Stimulated activated CD4-positive, alpha-beta T cell treated with anti-CD3 and anti-CD28 coated beads, Interleukin-15, amount 100 ng/mL, for 48 hours (primary cell): ENCODE data around the gene LHB.

ENCODE experiments used
- DNase-seq, 2 donors: peaks; one replicate each; pipeline ENCODE4 v3.0.0-alpha.2; 2020; ENCODE audit warnings: low read depth in 2 of 2

Gene LHB

DNA sequence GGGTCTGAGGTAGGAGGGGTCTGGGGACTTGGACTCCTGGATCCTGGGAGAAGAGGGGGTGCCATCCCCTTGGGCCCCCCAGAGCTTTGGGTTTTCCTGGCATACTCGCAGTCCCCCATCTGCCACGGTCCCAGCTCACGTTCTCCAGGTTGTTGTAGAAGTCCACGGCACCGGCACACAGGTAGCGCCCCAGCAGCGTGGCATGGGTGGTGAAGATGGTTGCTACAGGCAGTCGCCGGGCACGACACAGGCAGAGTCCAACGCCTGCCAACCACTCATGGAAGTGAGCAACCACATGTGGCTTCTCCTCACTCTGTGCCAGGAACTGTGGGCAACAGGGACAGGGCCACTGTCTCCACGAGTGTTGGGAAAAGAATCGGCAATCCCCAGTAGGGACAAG is 31.2 kb downstream of the LHB start:
- no peak for DNase-seq

DNA sequence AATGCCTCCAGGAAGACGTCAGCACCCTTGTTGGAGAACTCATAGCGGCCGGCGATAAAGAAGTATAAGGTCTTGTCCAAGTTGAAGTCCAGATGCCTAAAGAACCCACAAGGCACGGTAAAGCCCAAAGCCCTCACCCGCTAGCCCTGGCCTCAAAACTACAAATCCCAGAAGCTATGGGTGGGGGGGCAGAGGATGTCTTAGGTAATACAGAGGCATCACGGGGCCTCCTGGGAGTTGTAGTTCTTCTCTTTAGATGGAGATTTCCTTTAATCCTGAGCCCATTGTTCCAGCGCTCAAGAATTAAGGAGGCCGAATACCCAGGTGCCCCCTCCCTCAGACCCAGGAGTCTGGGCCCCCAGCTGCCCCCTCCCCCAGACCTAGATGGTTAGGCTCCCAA is 34.6 kb downstream of the LHB start:
- no peak for DNase-seq

DNA sequence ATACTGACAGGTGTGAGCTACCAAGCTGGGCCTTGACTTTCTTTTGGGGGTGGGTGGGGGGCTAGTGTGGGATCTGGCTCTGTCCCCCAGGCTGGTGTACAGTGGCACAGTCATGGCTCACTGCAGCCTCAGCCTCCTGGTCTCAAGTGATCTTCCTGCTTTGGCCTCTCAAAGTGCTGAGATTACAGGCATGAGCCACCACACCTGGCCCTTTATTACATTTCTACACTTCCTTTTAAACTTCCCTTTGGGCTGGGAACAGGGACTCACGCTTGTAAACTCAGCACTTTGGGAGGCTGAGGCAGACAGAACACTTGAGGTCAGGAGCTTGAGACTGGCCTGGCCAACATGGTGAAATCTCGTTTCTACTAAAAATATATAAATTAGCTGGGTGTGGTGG is 39.8 kb downstream of the LHB start:
- DNase-seq: no peak

DNA sequence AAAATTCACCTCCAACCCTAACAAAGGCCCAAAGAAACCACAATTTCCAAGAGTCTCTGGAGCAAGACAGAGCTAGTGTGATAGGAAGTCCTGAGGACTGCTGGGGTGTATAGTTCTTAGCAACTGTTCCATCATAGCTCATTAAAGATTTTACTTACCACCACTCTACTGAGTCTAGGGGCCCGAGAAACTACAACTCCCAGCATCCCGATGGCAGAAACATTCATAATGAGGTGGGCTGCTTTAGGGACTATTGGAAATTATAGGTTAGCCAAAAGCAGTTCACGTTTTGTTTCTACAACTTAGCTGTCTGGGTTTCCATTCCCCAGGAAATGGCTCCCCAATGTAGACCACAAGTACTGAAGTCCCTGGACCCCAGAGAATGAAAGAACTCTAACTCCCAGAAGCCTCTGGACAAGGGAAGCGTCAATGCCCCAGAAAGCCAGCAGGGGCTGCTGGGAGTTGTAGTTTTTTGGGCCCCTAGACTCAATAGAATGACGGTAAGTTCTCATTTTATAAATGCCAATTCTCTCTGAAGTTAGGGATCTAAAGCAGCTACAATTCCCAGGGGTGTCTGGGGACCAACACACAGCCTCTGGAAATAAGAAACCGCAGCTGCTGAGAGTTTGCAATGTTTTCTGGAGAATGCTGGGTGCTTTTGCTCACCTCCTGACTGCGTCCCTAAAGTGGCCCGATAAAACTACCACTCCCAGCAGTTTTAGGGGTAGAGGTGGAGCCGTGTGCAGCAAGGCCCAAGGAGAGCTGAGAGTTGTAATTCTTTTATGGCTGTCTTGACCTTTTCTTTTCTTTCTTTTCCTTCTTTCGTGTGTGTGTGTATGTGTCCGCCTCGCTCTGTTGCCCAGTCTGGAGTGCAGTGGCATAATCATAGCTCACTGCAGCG is 40.7 kb downstream of the LHB start:
- no peak for DNase-seq

DNA sequence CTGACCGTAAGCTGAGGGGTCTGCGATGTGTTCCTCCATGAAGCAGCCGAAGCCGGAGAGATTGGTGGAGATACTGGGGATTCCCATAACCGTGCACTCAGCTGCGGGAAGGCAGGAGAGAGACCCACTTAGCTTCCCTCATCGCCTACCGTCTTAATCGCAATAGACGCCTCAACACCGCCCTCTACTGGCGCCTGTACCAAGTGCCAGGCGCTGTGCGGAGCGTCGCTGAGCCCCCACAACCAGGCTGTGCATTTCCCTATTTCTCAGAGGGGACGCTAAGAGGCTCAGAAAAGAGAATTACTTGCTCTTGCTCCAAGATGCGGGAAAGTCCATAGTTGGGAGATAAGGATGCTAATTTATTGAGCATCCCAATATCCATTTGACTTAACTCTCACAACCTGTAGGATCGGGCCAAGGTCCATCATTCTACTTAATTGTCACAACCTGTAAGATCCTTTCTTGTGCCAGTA is 45.9 kb downstream of the LHB start:
- peak; percentile 54 to 76 for DNase-seq

DNA sequence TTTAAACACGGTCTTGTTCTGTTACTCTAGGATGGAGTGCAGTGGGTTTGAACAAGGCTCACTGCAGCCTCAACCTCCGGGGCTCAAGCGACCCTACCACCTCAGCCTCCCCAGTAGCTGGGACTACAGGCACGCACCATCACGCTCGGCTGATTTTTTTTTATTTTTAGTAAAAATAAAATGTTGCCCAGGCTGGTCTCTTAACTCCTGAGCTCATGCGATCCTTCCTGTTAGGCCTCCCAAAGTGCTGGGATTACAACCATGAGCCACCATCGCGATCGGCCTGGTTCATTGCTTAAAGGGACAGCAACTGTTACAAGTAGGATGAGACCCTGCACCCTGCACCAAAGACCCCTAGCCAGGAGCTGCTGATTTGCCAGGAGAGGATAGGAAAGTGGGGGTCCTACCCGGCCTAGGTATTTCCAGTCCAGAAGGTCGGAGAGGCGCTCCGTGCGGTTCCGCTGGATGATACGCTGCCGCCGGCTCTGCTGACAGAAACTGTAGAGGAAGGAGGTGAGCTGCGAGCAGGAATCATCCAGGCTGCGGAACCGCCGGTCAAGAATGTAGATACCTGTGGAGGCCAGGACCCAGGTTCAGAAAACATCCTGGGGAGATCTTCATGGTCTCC is 46.6 kb downstream of the LHB start:
- no peak for DNase-seq

DNA sequence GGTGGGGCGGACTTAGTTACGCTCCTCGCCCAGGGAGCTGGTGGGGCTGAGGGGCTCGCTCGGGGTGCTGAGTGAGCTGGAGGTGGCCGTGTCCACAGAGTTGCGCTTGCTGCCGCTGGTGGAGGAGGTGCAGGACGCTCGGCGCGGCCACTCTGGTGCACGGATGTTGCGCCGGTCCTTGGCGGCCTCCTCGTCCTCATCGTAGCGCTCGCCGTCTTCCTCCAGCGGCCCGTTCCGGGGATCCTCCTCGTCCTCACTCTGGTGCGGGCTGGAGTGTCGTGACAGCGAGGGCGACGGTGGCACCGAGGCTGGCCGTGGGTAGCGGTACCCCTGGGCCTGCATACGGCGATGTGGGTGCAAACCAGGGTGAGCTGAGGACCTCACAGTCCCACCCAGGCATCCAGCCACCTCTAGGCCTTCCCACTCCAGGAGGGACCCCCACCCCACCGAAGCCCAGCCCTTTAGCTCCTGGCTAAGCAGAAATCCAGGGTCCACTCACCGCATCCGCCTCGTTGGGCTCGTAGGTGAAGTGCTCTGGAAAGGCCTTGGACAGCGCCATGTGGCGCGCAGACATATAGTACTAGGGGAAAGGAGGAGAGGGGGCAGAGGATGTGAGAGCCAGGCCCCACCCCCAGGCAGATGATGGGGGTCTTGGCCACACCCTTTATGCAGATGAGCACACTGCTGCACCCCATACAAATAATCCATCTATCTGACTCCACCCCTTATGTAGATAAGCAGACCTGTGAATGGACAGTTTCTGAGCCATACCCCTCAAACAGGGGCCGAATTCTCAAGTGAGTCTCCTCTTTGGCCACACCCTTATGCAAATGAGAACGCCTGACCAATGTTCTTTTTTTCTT is 47.4 kb downstream of the LHB start:
- no peak for DNase-seq

DNA sequence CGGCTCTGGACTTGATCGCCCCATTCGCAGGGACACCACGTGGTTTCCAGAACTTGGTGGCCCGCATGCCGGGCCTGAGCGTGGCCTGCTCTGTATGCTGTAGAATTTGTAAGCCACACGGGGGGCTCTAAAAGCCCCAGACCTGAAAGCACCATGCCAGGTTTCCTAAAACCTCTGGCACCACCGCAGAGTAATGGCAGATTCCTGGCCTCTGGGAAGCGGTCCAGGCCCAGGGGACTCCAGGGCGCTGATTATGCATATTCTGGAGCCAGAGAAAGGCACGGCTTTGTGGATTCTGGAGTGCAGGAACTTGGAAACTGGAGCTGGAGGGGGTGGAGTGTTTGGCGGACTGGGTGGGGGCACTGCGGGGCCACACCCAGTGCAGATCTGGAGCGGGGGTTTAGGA is 48.1 kb downstream of the LHB start:
- DNase-seq: no peak

DNA sequence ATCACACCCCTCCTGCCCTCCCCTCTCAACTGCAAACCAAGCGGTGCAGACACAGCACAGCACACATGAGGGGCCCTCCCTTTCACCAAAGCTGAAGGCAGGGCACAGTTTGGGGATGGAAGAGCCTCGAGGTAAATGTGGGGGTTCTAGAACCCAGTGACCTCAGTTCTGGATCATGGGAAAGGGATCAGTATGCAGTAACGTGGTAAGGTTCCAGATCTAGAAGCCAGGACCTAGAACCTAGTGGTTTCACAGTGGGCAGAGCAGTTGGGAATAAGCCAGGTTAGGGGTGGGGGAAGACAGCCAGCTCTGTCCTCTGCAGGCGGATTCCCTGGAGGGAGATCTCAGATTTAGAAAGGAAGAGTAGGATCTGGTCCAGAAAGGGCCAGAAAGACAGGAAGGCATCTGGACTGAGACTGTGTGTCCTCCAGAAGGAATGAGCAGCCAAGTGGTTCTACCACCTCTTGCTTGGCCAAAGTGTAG is 48.7 kb downstream of the LHB start:
- no peak for DNase-seq

DNA sequence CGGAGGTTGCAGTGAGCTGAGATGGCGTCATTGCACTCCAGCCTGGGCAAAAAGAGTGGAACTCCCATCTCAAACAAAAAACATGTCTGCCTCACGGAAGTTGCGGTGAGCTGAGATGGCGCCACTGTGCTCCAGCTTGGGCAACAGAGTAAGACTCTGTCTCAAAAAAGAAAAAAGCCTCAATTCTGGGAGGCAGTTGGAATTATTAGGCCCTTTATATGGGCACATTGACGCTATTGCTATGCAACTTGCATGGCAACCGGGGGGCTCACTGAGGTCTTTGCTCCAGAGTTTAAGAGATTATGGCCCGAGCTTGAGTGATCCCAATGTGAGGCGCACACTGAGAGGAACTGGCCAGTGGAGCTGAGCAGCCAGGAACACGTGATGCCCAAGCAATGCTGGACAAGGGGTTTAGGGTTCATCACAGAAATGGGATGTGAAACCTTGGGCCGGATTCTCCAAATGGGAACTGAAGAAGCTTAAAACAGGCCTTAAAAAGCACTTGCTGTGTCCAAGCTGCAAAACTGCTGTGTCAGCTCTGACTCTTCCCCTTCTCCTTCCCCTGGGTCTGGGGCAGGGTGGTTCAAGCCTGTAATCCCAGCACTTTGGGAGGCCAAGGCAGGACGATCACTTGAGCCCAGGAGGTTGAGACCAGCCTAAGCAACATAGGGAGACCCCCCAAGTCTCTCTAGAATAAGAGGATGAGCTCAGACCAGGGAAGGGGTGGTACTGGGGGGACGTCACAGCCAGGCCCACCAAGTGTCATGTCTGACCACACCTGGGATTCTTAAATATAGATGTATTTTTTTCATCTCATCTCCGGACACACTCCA is 49.3 kb downstream of the LHB start:
- DNase-seq: no peak

DNA sequence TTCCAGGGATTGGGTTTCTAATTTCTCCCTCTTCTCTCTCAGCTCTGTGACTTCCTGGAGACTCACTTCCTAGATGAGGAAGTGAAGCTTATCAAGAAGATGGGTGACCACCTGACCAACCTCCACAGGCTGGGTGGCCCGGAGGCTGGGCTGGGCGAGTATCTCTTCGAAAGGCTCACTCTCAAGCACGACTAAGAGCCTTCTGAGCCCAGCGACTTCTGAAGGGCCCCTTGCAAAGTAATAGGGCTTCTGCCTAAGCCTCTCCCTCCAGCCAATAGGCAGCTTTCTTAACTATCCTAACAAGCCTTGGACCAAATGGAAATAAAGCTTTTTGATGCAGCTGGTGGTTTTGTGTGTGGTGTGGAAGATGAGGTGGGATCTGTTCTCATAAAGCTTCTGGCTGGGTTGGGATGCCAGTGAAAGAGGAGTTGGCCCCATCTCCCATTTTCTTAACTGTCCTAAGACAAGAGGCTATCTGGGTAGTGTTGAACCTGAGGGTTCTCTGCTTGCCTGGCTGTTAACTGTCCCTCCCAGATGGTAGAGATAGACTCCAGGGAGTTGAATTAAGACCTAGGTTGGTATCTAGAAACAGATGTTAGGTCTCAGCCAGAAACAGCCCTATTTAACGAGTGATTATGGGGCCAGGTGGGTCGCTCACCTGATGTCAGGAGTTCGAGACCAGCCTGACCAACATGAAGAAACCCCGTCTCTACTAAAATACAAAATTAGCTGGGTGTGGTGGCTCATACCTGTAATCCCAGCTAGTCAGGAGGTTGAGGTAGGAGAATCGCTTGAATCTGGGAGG is 50.1 kb downstream of the LHB start:
- DNase-seq: no peak
